HG03025 (cell line): Measurements from ENCODE around the gene SLC1A2.
A peak's percentile ranks its signal among the peaks of the same experiment; 100 is the strongest.

Source experiments
- ATAC-seq: cut with Tn5 transposase; IDR thresholded peaks from one replicate; pipeline ENCODE4 v1.9.1; 2021; ENCODE audit warnings: mild to moderate bottlenecking, moderate library complexity; ENCODE audit not compliant: unreplicated experiment, low FRiP score

The SLC1A2 gene

GRCh38 chr11:35285471-35285870 lies 133.9 kb downstream of the SLC1A2 start:
- ATAC-seq: no peak

GRCh38 chr11:35282221-35282882 lies 137.0 kb downstream of the SLC1A2 start:
- no peak for ATAC-seq

GRCh38 chr11:35281169-35281688 lies 138.1 kb downstream of the SLC1A2 start:
- no peak for ATAC-seq

GRCh38 chr11:35280727-35281126 lies 138.6 kb downstream of the SLC1A2 start:
- ATAC-seq: no peak

GRCh38 chr11:35277827-35278226 lies 141.5 kb downstream of the SLC1A2 start:
- ATAC-seq: no peak

- no peak for ATAC-seq
Measured at GRCh38 chr11:35276396-35277145, 142.8 kb downstream of the SLC1A2 start.

- no peak for ATAC-seq
Measured at GRCh38 chr11:35275786-35276170, 143.6 kb downstream of the SLC1A2 start.

GRCh38 chr11:35274909-35275785 lies 144.2 kb downstream of the SLC1A2 start:
- ATAC-seq: no peak

GRCh38 chr11:35272391-35272902 lies 146.9 kb downstream of the SLC1A2 start:
- ATAC-seq: peak; percentile 67

- no peak for ATAC-seq
Measured at GRCh38 chr11:35271031-35271430, 148.3 kb downstream of the SLC1A2 start.

GRCh38 chr11:35270342-35270741 lies 149.0 kb downstream of the SLC1A2 start:
- no peak for ATAC-seq

GRCh38 chr11:35267504-35267903 lies 151.9 kb downstream of the SLC1A2 start:
- no peak for ATAC-seq

- no peak for ATAC-seq
Measured at GRCh38 chr11:35265755-35266454, 153.5 kb downstream of the SLC1A2 start.

GRCh38 chr11:35262735-35263134 lies 156.6 kb downstream of the SLC1A2 start:
- ATAC-seq: no peak

GRCh38 chr11:35262056-35262455 lies 157.3 kb downstream of the SLC1A2 start:
- no peak for ATAC-seq

- no peak for ATAC-seq
Measured at GRCh38 chr11:35261197-35261596, 158.2 kb downstream of the SLC1A2 start.

- ATAC-seq: no peak
Measured at GRCh38 chr11:35260342-35260985, 158.9 kb downstream of the SLC1A2 start.

- no peak for ATAC-seq
Measured at GRCh38 chr11:35259529-35259928, 159.8 kb downstream of the SLC1A2 start.

GRCh38 chr11:35257281-35257680 lies 162.1 kb downstream of the SLC1A2 start:
- peak; percentile 99 for ATAC-seq

- no peak for ATAC-seq
Measured at GRCh38 chr11:35256296-35256695, 163.1 kb downstream of the SLC1A2 start.
